ENCODE results near the gene TENM4.
"Not testable (repeated sequence)": the region's sequence is repeated elsewhere in the genome, so short reads cannot be mapped to it uniquely, and the experiment has no call there.

The TENM4 gene

DNA sequence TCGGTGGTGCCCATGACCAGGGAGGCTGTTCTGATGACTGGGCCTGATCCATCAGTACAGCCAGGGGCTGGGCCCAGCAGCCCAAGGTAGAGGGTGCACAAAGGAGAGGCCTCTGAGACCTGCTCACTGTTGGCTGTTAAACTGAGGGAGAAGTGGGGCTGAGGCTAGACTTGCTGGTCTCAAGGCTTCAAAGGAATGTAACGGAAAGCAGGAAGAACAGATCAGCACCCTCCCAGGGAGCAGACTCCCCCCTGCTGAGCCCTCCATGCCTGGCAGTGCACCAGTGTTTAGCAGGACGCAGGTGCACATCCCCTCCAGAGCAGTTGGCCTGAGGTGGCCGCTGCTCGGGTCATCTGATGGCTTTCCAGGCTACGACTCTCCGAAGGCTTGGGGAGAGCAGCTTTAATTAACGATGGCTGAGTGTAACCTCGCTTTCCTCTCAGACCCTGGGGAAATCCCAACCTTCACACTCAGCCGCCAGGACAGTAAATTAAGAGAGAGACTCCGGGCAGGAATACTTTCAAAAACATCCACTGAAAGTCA is 610.5 kb downstream of the TENM4 start:
- no peak overlapping the region for H3K4me3 Mint-ChIP-seq
- H3K27me3 Mint-ChIP-seq, result peaks cover 6% of the 10 kb centered on the region
- ATAC-seq (replicated peaks; ENCODE audit: extremely low read depth, poor library complexity, severe bottlenecking) (no peak), DNase-seq (ENCODE audit: low spot score in 2 of 2) (no peak)
- H3K36me3 Mint-ChIP-seq (ENCODE audit: insufficient read depth), result no peaks in the 10 kb centered on the region
- H3K9me3 Mint-ChIP-seq, result no peaks in the 10 kb centered on the region
- no peaks in the 10 kb centered on the region for H3K4me1 Mint-ChIP-seq
- no peak overlapping the region for H3K27ac Mint-ChIP-seq (ENCODE audit: low read depth)

DNA sequence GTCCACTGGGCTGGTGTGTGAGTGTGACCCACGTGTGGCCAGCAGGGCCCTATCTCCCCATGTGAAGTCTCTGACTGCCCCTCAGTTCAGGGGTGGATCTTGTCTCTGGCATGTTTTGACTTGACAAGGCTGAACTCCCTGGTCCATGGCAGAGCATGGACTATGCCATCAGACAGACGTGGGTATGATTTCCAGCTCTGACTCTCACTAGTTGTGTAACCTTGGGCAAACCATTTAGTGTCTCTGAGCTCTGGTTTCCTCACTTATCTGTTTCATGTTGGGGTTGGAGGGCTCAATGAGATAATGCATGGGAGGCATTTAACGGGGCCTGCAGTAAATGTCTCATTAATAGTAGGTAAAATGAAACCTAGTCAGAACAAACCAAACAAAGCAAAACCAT is 611.7 kb downstream of the TENM4 start:
- H3K36me3 Mint-ChIP-seq (ENCODE audit: insufficient read depth), result no peaks in the 10 kb centered on the region
- H3K9me3 Mint-ChIP-seq, result no peaks in the 10 kb centered on the region
- no peaks in the 10 kb centered on the region for H3K4me1 Mint-ChIP-seq
- no peak overlapping the region for H3K4me3 Mint-ChIP-seq
- H3K27me3 Mint-ChIP-seq, result no peaks in the 10 kb centered on the region
- no peak for DNase-seq (ENCODE audit: low spot score in 2 of 2)
- no peak overlapping the region for H3K27ac Mint-ChIP-seq (ENCODE audit: low read depth)
- no peak for ATAC-seq (replicated peaks; ENCODE audit: extremely low read depth, poor library complexity, severe bottlenecking)

DNA sequence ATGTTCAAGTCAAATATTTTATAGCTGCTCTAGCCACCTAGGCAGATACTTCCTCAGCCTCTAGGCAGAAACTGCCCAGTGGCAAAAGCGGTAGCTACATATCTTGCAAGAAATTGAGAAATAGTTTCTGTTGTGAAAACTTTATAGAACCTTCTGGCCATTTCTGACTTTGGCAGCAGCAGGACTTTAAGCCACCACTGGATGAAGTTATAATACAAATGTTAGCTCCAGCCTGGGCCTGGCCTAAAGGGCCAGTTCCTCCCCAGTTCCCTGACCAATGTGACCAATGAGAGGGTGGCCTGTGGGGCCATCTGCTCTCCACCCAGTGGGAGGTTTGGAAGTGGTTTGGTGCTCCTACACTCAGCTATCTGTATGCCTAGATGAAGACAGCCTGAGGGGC is 612.2 kb downstream of the TENM4 start:
- DNase-seq (ENCODE audit: low spot score in 2 of 2), result no peak
- H3K36me3 Mint-ChIP-seq (ENCODE audit: insufficient read depth), result no peaks in the 10 kb centered on the region
- H3K27me3 Mint-ChIP-seq, result no peaks in the 10 kb centered on the region
- no peak for ATAC-seq (replicated peaks; ENCODE audit: extremely low read depth, poor library complexity, severe bottlenecking)
- no peaks in the 10 kb centered on the region for H3K9me3 Mint-ChIP-seq
- H3K4me1 Mint-ChIP-seq, result no peaks in the 10 kb centered on the region
- H3K4me3 Mint-ChIP-seq, result no peak overlapping the region
- no peak overlapping the region for H3K27ac Mint-ChIP-seq (ENCODE audit: low read depth)

DNA sequence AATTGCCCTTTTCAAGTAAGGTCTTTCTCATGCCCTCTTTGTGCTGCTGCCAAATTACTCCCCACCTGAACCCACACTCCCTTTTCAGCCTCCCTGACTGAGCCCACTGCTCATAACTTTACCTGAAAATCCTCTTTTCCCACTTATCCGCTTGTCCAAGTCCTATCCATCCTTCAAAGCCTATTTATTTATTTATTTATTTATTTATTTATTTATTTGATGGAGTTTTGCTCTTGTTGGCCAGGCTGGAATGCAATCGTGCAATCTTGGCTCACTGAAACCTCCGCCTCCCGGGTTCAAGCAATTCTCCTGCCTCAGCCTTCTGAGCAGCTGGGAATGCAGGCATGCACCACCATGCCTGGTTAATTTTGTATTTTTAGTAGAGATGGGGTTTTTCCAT is 613.5 kb downstream of the TENM4 start:
- not testable (repeated sequence) for ATAC-seq (replicated peaks; ENCODE audit: extremely low read depth, poor library complexity, severe bottlenecking); H3K27ac Mint-ChIP-seq (ENCODE audit: low read depth); H3K9me3 Mint-ChIP-seq; H3K36me3 Mint-ChIP-seq (ENCODE audit: insufficient read depth); H3K27me3 Mint-ChIP-seq; H3K4me3 Mint-ChIP-seq; DNase-seq (ENCODE audit: low spot score in 2 of 2); H3K4me1 Mint-ChIP-seq

DNA sequence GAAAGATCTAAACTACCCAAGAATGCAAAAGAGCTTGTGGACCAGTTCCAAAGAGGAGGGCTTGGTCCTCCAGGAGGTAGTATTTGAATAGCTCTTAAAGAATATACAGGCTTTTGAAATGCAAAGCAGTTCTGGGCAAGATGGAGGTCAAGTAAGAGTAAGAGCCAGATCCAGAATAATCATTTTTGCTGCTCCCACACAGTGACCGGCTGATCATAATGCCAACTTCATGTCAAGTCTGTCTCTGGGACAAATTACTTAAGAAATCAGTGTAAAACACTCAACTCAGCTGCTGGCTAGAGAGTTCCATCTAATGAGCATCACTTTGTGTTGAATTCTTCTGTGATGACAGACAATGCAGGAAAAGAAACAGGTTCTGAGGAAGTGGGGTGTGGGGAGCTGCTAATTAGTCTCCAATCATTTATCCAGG is 615.2 kb downstream of the TENM4 start:
- no peak overlapping the region for H3K4me3 Mint-ChIP-seq
- no peaks in the 10 kb centered on the region for H3K36me3 Mint-ChIP-seq (ENCODE audit: insufficient read depth)
- no peaks in the 10 kb centered on the region for H3K4me1 Mint-ChIP-seq
- H3K27ac Mint-ChIP-seq (ENCODE audit: low read depth), result no peak overlapping the region
- no peaks in the 10 kb centered on the region for H3K27me3 Mint-ChIP-seq
- ATAC-seq (replicated peaks; ENCODE audit: extremely low read depth, poor library complexity, severe bottlenecking), result no peak
- no peaks in the 10 kb centered on the region for H3K9me3 Mint-ChIP-seq
- DNase-seq (ENCODE audit: low spot score in 2 of 2), result no peak

DNA sequence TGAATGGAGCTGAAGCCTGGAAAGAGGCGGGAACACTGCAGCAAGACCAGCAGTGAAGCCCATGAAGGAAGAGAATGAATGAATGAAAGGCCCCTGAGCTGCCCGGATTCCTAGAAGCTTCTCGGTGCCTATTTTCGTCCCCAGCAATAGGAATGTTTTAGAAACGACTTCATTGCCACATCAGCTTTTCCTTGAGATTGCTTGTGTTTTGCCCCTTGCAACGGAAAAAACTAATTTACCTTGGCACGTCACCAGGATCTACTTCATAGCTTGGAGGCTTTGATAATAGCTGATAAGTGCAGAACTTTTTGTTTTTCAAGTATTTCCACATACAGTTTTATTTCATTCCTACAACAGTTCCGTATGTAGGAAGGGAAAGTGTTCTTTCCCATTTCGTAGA is 617.2 kb downstream of the TENM4 start:
- ATAC-seq (replicated peaks; ENCODE audit: extremely low read depth, poor library complexity, severe bottlenecking), result no peak
- Mint-ChIP-seq H3K27me3 (peaks cover 10% of the 10 kb centered on the region), H3K27ac (ENCODE audit: low read depth) (no peak overlapping the region), H3K9me3 (no peaks in the 10 kb centered on the region), H3K4me3 (no peak overlapping the region), H3K4me1 (no peaks in the 10 kb centered on the region), H3K36me3 (ENCODE audit: insufficient read depth) (no peaks in the 10 kb centered on the region)
- DNase-seq (ENCODE audit: low spot score in 2 of 2), result no peak

DNA sequence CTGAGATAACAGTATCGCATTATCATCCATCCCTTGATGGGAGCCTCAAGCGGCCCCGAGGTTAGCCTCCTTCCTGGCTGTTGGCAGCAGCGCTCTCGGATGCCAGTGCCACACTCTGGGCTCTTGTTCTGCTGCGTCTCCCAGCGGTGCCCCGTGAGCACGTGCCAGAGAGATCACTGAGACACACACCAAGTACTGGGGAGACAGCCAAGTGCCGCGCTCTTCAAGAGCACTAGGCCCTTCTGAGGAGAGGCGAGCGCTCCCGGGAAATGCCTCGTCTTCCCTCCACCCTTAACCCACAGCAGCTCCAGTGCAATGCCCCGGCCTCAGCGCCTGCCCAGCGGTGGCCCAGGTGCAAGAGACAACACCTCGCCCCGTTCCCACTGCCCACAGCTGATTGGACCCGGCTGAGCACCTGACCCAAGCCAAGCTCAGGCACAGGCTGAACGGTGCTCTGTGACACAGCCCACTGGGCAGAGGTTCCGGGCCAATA is 617.9 kb downstream of the TENM4 start:
- ATAC-seq (replicated peaks; ENCODE audit: extremely low read depth, poor library complexity, severe bottlenecking) (no peak), DNase-seq (ENCODE audit: low spot score in 2 of 2) (no peak)
- Mint-ChIP-seq H3K4me3 (no peak overlapping the region), H3K4me1 (no peaks in the 10 kb centered on the region), H3K27me3 (peaks cover 10% of the 10 kb centered on the region), H3K9me3 (no peaks in the 10 kb centered on the region), H3K36me3 (ENCODE audit: insufficient read depth) (no peaks in the 10 kb centered on the region), H3K27ac (ENCODE audit: low read depth) (no peak overlapping the region)

DNA sequence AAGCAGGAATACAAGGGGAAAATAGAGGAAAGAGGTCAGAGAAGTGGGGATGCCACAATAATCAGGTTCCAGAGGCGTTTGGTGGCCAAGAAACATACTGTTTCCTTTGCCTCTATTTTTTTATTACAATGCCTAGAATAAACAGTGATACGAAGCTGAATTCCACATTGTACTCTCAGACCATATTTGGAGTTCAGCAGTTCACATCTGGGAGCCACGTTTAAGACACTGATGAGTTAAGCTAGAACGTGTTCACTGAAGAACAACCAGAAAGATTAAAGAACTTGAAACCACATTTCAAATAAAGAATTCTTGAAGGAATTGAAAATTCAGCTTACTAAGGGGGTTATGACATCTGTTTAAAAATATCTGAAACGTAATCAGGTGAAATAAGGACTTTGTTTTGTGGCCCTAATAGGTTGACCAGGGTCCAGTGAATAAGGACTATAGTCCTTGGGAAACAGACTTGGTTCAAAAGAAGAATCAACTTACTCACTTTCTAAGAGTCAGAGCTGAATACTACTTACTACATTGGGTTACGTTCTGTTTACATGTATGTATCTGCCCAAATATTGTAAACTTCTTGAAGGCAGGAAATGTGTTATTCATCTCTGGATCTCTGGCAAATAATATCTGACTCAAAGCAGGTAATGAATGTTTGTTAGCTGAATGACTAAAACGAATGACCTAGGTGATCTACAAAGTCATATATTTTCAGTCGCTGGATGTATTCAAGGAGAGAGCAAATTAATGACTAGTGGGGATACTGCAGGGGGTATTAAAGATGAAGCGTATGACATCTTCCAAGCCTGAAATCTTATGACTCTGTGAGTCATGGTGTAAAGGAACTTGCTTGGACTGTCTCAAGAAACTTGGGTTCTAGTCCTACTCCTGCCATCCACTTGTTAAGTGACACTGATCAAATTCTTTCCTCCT is 619.2 kb downstream of the TENM4 start:
- Mint-ChIP-seq H3K27ac (ENCODE audit: low read depth) (no peak overlapping the region), H3K9me3 (no peaks in the 10 kb centered on the region), H3K27me3 (peaks cover 10% of the 10 kb centered on the region), H3K4me3 (no peak overlapping the region), H3K4me1 (no peaks in the 10 kb centered on the region), H3K36me3 (ENCODE audit: insufficient read depth) (no peaks in the 10 kb centered on the region)
- DNase-seq (ENCODE audit: low spot score in 2 of 2) (no peak), ATAC-seq (replicated peaks; ENCODE audit: extremely low read depth, poor library complexity, severe bottlenecking) (no peak)

DNA sequence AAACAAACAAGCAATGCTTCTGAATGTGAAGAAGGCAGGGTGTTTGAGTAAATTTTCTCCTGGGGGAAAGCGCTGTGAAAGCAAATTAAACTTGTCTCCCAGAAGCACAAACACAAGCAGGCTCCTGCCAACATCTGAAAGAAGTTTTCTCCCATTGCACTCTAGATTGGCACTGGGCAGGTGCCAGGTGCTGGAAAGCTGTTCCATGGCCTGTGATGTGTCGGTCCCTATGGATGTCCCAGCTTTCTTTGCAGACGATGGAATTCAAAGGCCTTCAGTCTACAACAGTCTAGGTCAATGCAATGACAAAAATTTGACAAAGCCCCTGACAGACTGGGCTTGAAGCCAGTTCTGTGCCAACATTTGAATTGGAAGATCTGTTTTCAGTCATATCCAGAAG is 620.1 kb downstream of the TENM4 start:
- H3K9me3 Mint-ChIP-seq, result no peaks in the 10 kb centered on the region
- no peak overlapping the region for H3K4me3 Mint-ChIP-seq

DNA sequence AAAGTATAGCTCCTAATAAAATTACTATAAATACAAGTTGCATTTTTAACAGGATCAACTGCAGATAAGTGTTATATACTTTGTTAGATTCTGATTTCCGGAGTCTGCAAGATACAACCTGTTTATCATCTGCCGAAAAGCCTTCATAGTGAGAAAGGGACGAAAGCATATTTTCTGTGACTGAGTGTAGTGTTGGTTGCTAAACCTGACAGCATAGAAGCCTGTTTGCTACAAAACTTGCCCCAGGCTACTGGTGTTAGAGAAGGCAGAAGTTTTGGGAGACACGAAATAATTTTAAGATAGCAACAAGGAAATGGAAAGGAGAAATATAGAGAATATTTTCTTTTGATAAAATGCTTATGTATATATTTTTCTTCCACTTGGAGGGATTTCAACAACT is 622.6 kb downstream of the TENM4 start:
- H3K9me3 Mint-ChIP-seq, result no peaks in the 10 kb centered on the region
- peaks cover 29% of the 10 kb centered on the region for H3K27me3 Mint-ChIP-seq
- H3K27ac Mint-ChIP-seq (ENCODE audit: low read depth), result no peak overlapping the region
- H3K36me3 Mint-ChIP-seq (ENCODE audit: insufficient read depth), result no peaks in the 10 kb centered on the region
- ATAC-seq (replicated peaks; ENCODE audit: extremely low read depth, poor library complexity, severe bottlenecking) (no peak), DNase-seq (ENCODE audit: low spot score in 2 of 2) (no peak)
- no peak overlapping the region for H3K4me3 Mint-ChIP-seq
- H3K4me1 Mint-ChIP-seq, result no peaks in the 10 kb centered on the region

More for the DNA sequence above, 620.1 kb downstream of the TENM4 start:
- DNase-seq (ENCODE audit: low spot score in 2 of 2) (no peak), ATAC-seq (replicated peaks; ENCODE audit: extremely low read depth, poor library complexity, severe bottlenecking) (no peak)
- no peaks in the 10 kb centered on the region for H3K36me3 Mint-ChIP-seq (ENCODE audit: insufficient read depth)
- no peaks in the 10 kb centered on the region for H3K4me1 Mint-ChIP-seq
- H3K27me3 Mint-ChIP-seq, result peaks cover 10% of the 10 kb centered on the region
- no peak overlapping the region for H3K27ac Mint-ChIP-seq (ENCODE audit: low read depth)

DNA sequence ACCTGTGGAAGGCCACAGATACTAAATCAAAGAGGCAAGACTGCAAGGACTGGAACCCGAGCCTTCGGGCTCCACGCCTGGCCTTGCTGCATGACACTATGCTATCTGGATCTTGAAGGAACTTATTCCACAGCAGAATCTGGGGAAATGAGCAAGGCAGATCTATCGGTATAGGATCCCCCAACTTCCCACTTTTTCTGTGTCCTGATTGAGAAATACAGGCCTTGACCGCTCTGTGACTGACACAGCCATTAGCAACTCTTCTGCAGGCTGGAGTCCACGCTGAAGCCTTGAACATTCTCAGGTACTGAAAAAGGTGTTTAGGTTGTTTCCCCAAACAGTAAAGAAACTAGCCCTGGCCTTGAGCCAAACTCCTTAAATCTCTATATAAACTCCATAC is 625.0 kb downstream of the TENM4 start:
- ATAC-seq (replicated peaks; ENCODE audit: extremely low read depth, poor library complexity, severe bottlenecking) (no peak), DNase-seq (ENCODE audit: low spot score in 2 of 2) (no peak)
- no peaks in the 10 kb centered on the region for H3K9me3 Mint-ChIP-seq
- H3K4me1 Mint-ChIP-seq, result no peaks in the 10 kb centered on the region
- no peaks in the 10 kb centered on the region for H3K36me3 Mint-ChIP-seq (ENCODE audit: insufficient read depth)
- no peak overlapping the region for H3K4me3 Mint-ChIP-seq
- H3K27me3 Mint-ChIP-seq, result peaks cover 32% of the 10 kb centered on the region
- H3K27ac Mint-ChIP-seq (ENCODE audit: low read depth), result no peak overlapping the region

DNA sequence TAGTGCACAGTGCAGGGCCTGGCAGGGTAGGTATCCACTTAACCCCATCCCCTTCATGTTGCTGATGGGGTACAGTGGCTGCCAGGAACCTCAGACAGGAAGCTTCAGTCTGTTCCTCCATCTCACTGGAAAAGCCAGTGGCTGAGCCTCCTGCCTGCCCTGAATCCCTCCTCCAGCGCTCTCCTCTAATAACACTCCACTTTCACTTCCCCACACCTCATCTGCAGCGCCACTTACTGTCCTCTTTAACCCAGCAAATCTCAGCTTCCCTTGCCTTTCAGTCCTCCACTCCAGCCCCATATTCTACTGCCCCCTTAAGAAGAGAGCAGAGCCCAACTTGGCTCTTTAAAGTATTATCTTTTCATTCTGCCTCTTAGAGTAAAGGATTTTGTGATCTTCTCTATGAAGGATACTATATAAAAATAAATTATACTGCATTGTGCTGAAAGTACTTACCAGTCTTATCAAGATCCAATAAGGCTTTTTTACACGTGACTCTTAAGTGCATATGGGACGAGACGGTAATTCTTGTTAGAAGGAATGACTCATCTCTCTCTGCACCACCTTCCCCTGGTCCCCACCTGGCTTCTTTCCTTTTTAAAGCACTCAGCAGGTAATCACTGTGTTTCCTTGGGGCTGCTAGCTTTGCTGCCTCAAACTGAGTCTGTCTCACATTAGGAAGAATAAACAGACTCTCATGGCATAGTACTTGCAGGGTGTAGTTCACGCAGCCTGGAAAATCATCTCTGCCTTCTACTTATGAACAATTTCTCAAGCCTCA is 628.1 kb downstream of the TENM4 start:
- ATAC-seq (replicated peaks; ENCODE audit: extremely low read depth, poor library complexity, severe bottlenecking), result no peak
- H3K36me3 Mint-ChIP-seq (ENCODE audit: insufficient read depth), result no peaks in the 10 kb centered on the region
- H3K4me1 Mint-ChIP-seq, result no peaks in the 10 kb centered on the region
- no peak overlapping the region for H3K4me3 Mint-ChIP-seq
- no peaks in the 10 kb centered on the region for H3K9me3 Mint-ChIP-seq
- H3K27ac Mint-ChIP-seq (ENCODE audit: low read depth), result no peak overlapping the region
- DNase-seq (ENCODE audit: low spot score in 2 of 2), result no peak
- peaks cover 23% of the 10 kb centered on the region for H3K27me3 Mint-ChIP-seq

Data from central memory CD8-positive, alpha-beta T cell (primary cell).